Stimulated activated CD8-positive, alpha-beta memory T cell treated with anti-CD3 and anti-CD28 coated beads, Interleukin-4, amount 100 ng/mL, for 24 hours (primary cell): ENCODE measurements around the gene IRF4.

Source experiments
- DNase-seq: peaks from one replicate; pipeline ENCODE4 v3.0.0-alpha.2; 2020; ENCODE audit warnings: low read depth

The IRF4 gene

GRCh38 chr6:353642-354614 lies 37.6 kb upstream of the IRF4 start:
- DNase-seq: no peak

GRCh38 chr6:354631-355280 lies 36.8 kb upstream of the IRF4 start:
- DNase-seq: no peak

DNA sequence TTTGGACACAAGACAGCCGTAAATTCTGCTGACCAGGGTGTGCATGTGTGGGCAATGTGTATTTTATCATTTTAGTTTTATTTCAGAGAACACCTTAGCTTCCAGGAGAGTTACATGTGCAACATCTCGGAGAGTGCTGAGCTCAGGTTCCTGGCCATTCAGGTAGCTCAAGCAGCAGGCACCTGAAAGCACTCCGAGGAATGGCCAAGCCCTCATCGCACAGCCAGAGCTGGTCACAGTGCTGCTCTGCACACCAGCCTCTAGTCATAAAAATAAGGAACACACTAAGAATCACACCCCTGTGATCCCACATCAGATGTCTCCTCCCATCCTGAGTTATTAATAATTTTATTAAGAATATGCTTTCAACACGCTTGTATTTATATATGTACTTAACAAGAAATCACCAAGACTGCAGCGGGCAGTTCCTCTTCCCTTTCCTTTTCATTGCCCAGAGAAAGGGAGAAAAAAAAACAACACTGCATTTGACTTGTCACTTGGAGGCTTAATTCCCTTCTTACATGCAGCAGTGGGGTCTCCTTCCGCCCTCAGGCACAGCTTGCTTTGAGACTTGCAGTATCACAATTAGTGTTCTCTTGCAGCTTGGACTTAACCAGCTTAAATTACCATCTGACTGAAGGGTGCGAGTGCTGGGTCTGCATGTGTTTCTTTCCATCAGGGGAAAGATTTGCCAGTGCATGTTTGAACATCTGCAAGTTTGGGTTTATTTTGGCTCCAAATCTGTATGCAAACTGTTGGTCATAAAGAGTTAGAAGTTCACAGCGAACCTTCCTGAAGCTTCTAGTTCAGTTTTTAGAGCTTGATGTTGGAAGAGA lies 36.0 kb upstream of the IRF4 start:
- DNase-seq: no peak

DNA sequence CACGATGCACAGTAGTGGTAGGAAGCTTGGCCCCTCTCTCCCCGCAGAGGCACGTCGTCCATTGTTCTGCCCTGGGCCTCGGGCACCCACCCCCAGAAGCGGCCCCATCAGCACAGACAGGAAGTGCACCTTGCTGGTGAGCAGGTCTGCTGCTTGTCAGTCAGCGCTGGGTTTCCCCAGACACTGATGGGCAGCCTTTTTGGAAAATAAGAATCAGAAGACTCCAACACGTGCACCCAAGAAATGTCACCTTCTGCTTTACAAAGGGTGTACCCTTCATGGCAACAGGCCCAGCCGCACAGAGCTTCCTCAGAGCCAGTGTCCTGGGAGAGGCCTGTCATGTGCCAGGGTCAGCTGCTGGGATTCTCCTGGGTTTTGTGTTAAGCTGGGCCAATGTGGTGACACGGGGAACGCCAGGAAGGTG lies 34.7 kb upstream of the IRF4 start:
- no peak for DNase-seq

DNA sequence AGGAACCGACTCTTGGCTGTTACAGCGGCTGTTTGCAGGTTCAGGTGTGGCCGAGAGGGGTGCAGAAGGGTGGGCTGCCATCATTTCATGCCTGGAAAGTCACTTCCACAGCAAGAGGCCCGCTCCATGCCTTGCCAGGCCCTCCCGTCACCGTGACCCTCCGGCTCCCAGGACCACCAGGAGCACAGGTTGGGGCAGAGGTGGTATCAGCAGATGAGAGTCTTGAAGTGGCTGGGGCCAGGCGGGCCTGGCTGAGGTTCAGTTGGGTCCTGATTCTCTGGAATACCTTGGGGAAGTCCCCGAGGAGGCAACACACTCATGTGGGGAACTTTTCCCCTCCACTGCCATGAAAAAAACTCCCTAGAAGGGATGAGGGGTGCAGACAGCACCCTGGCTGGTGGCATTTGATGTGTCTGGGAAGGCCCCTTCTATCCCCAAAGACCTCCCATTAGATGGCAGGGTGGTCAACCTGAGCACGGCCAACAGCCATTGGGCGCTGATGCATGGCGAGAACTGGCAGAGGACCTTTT lies 34.2 kb upstream of the IRF4 start:
- DNase-seq: no peak

DNA sequence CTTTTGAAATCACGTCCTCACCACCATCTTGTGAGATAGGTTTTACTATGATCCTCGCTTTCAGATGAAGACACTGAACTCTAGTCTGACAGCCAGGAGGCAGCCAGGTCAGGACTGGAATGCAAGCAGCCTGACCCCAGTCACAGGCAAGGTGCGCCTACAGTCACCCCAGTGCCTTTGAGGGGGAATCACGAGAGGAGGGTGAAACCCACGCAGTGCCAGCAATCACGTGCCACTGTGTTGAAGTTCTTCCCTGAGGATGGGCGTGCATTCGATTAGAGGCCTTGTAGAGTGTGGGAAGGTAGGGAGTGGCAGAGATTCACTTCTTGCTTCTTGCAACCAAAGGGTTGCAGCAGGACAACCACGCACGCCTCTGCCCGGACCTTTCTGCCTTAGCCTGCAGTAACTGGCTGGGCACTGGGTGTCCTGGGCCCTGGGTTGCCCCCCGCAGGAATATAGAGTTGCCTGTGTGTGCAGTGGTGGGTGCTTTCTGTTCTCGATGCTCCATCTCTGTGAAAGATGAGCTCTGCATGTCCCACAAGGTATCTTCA lies 33.7 kb upstream of the IRF4 start:
- DNase-seq: no peak

DNA sequence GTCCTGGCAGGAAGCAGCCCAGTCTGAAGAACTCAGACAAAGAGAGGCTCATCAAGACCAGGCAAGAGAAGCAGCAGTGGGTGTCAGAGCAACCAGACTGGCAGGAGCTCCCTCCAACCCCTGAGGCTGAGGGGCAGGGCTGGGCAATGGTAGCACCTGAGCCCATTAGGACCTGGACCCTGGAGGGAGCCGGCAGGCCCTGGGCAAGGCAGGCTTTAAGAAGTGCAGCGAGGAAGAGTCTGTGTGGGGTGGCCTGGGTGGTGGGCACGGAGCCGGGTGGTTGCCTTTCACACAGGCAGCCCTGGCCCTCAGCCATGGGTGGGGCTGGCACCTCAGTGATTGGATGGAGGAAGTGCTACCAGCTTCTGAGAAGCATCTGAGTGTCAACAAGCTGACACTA lies 33.1 kb upstream of the IRF4 start:
- DNase-seq: no peak

DNA sequence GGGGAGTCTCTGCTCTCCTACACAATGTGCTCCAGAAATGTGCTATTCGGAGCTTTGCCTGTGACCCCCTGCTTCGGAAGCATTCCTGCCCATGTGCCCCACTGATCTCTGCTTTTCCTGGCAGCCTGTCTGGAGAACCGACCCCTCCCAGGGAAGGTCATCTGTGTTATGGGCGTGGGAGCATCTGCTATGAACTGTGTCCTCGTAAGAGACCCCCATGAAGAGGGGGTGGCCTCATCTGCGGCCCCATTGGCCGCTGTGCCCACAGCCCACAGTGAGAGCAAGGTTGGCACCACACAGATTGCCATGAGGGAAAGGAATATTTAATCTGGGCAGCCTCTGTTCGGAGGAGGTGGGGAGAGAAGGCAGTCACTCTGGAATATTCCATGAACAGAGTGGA lies 32.7 kb upstream of the IRF4 start:
- DNase-seq: no peak

DNA sequence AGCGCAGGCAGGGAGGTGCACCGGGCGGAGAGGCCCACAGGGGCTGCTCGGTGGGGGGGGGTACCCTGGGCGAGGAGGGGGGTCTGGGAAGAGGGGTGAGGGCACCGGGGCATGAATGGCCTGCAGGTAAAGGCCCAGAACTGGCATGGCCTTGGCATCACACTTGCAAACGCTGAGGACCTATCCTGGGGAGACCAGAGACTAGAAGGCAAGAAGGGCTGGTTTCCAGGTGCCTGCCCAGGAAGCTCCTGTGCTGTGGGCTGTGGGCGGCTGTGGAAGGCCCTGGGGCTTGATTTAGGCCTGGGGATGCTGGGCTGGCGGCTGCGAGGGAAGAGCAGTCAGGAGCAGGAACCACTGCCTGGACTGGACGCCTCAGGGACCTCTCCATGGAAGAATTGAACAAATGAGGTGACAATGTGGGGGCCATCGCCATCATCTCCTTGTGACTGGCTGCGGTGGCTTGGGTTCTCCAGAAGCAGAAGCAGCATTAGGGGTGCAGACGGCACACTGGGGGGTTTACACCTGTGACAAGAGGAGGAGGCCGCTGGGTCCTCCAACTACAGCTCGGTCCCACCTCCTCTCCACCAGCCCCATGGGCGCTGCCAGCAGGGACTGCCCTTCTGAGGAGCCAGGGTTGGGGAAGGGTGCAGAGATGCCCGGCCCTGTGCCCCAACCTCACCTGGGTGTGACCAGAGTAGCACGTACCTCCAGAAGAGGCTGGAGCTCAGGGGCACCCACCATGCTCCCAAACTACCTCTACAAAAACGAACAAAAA lies 32.1 kb upstream of the IRF4 start:
- no peak for DNase-seq

DNA sequence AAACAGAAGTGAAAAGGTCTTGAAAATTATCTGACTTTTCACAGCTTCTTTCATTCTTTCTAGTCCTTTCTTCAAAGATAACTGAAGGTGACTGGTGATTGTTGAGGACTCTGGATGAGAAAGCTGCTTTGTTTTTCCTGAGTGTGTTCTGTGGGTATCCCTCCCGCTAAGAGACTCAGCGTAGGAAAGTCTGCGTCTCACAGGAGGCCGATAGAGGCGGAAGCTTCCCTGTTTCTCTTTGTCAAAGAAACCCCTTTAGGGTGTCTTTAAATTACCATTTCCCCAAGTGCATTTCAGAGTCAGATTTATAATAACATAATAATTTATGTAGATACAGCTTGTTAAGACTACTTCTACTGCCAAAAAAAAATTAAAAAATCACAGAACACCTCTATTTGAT lies 31.2 kb upstream of the IRF4 start:
- DNase-seq: no peak

DNA sequence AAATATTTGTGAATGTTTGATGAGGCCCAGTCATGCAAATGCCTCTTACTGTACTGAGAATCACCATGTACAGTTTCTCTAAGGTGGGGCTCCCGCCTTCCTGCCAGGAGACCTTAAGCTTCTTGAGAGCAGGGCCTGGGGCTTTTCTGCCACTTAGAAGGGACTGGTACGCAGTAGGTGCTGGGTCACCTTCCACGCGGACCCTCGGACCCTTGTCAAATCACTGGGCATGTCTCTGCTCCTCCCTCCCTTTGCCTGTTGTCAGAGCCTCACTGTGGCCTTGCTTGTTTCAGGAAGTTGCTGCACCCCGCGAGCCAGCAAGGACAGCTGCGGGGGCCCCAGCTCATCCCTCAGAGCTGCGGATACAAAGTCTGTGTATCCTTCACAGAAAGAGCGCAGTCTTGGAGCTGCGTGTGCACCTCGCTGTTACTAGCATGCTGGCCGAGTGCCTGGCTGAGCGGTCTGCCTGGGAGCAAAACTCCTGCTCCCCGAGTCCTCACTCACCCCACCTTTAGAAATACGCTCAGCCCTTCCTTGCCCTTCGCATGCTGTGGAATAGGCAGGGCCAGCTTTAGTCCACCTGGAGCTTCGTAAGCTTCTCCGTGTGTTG lies 30.7 kb upstream of the IRF4 start:
- DNase-seq: no peak

- no peak for DNase-seq
These were observed 30.0 kb upstream of the IRF4 start for GRCh38 chr6:361411-362132.

DNA sequence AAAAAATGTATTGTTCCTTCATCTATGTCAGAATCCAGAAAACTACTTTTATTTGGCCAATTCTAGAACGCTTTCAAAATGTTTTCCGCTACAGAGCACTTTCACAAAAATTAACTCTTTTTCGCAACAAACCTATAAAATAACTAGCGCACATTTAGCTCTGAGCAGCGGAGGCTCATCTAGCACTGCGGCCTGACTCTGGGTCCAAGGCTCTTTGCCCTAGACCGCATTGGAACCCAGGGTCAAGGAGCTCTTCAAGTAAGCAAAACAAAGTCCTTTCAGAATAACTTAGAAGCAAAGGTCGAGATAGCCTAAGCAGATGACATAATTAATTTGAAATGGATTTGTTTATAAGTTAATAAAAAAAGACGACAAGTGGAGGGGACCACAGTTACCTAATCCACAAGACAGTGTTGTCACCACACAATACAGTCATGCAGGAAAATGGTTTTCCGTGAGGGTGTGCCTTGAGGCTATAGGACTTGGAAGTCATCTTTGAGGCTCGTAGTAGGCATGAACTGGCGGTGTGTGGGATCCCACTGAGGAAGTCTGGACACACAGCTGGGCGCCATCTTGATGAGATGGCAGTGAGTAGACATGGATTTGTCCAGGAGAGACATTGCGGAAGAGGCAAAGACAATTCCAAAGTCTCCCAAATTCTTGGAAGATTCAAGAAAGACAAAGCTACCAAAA lies 29.2 kb upstream of the IRF4 start:
- no peak for DNase-seq

- DNase-seq: no peak
These were observed 28.7 kb upstream of the IRF4 start for GRCh38 chr6:362924-363249.

- no peak for DNase-seq
These were observed 28.3 kb upstream of the IRF4 start for GRCh38 chr6:363291-363690.

GRCh38 chr6:363909-364308 lies 27.6 kb upstream of the IRF4 start:
- no peak for DNase-seq

- DNase-seq: no peak
These were observed 26.7 kb upstream of the IRF4 start for GRCh38 chr6:364609-365540.

- no peak for DNase-seq
These were observed 25.7 kb upstream of the IRF4 start for GRCh38 chr6:365835-366234.
